ENCODE data around the gene TBC1D4.

GRCh38 chr13:75251188-75251587 lies 230.8 kb downstream of the TBC1D4 start:
- TF ChIP-seq L3MBTL2 (conservative IDR thresholded peaks at IDR 0.05) (no peak), FOXM1 (IDR thresholded peaks at IDR 0.05; ENCODE audit: borderline replicate concordance) (no peak), ELF4 (IDR thresholded peaks at IDR 0.05) (no peak), ZNF384 (IDR thresholded peaks at IDR 0.05) (no peak), SUZ12 (IDR thresholded peaks at IDR 0.05) (no peak), SP1 (IDR thresholded peaks at IDR 0.05) (no peak), PKNOX1 (IDR thresholded peaks at IDR 0.05) (no peak), ARNT (IDR thresholded peaks at IDR 0.05) (no peak), FOXA1 (IDR thresholded peaks at IDR 0.05) (no peak), NFRKB (IDR thresholded peaks at IDR 0.05) (no peak), TARDBP (IDR thresholded peaks at IDR 0.05) (no peak), BHLHE40 (IDR thresholded peaks at IDR 0.05; ENCODE audit: borderline replicate concordance) (no peak), FOXK2 (IDR thresholded peaks at IDR 0.05) (no peak)

All from HEK293T (cell line).